HepG2 (cell line): Measurements from ENCODE around the gene PRSS38. TPM values are rescaled to one million over a fixed set of nuclear protein-coding genes. Genes with fewer than 3 reads are reported as not detected.

Source experiments
- CHCHD3 ChIP-seq: sonication (generic); formaldehyde crosslinking; IDR thresholded peaks from 2 replicates; pipeline ENCODE4 v1.8.0; 2022; ENCODE audit warnings: mild to moderate bottlenecking, missing genetic modification reagents, moderate library complexity
- FOXK2 ChIP-seq: fragments of 450-650 bp; IDR thresholded peaks from 2 replicates; pipeline ENCODE4 v1.6.1; 2016
- HNF4G ChIP-seq, 2 experiments: sonication (generic) in 1 of 2; formaldehyde crosslinking in 1 of 2; IDR thresholded peaks; 2 replicates each; pipeline versions ENCODE4 v1.4.0 to v1.6.1; 2011 to 2020; ENCODE audit warnings: borderline replicate concordance in 2 of 2, low read depth in 2 of 2, mild to moderate bottlenecking in 2 of 2, low read length in 1 of 2, missing genetic modification reagents in 1 of 2, moderate library complexity in 1 of 2
- JUN ChIP-seq: sonication (generic); formaldehyde crosslinking; IDR thresholded peaks from 2 replicates; pipeline ENCODE4 v1.4.0; 2020; ENCODE audit warnings: mild to moderate bottlenecking, missing genetic modification reagents
- ONECUT2 ChIP-seq: sonication (generic); formaldehyde crosslinking; IDR thresholded peaks from 2 replicates; pipeline ENCODE4 v1.4.0; 2020; ENCODE audit warnings: missing genetic modification reagents
- POLR2G ChIP-seq: fragments of 200-400 bp; formaldehyde crosslinking; IDR thresholded peaks from 2 replicates; pipeline ENCODE4 v1.6.1; 2018; ENCODE audit warnings: mild to moderate bottlenecking, low read depth, low read length, moderate library complexity
- RAD51 ChIP-seq: fragments of 450-650 bp; IDR thresholded peaks from 2 replicates; pipeline ENCODE4 v1.6.1; 2016; ENCODE audit warnings: borderline replicate concordance
- SMARCC2 ChIP-seq: fragments of 450-650 bp; IDR thresholded peaks from 2 replicates; pipeline ENCODE4 v1.6.1; 2017; ENCODE audit warnings: antibody characterized with exemption, mild to moderate bottlenecking
- SMARCE1 ChIP-seq: fragments of 450-650 bp; IDR thresholded peaks from 2 replicates; pipeline ENCODE4 v1.6.1; 2017; ENCODE audit warnings: borderline replicate concordance
- ZNF234 ChIP-seq: sonication (generic); formaldehyde crosslinking; conservative IDR thresholded peaks from 2 replicates; pipeline ENCODE4 v1.5.1; 2020; ENCODE audit warnings: mild to moderate bottlenecking, missing genetic modification reagents
- ZNF337 ChIP-seq: sonication (generic); formaldehyde crosslinking; IDR thresholded peaks from 2 replicates; pipeline ENCODE4 v1.5.1; 2020; ENCODE audit warnings: missing genetic modification reagents, low read depth, mild to moderate bottlenecking, borderline replicate concordance
- ZNF709 ChIP-seq: sonication (generic); formaldehyde crosslinking; IDR thresholded peaks from 2 replicates; pipeline ENCODE4 v1.5.0; 2020; ENCODE audit warnings: mild to moderate bottlenecking, missing genetic modification reagents
- ZNF777 ChIP-seq: sonication (generic); formaldehyde crosslinking; IDR thresholded peaks from 2 replicates; pipeline ENCODE4 v1.4.0; 2020; ENCODE audit warnings: missing genetic modification reagents
- ZSCAN22 ChIP-seq: sonication (generic); formaldehyde crosslinking; IDR thresholded peaks from 2 replicates; pipeline ENCODE4 v1.4.0; 2020; ENCODE audit warnings: mild to moderate bottlenecking, missing genetic modification reagents
- polyA plus RNA-seq, 8 experiments: library from polyadenylated mRNA; depleted of rRNA in 3 of 8; stranded (reverse) in 7 of 8; unstranded in 1 of 8; fragments of >200 nt; fragmentation: Illumina TruSeq in 4 of 8; extraction: Trizol in 4 of 8; gene quantifications; 2 replicates each; pipeline versions ENCODE4 v1.2.1 to v1.2.3, GENCODE V29; 2011 to 2016; ENCODE audit warnings: low read depth in 4 of 8, missing spikeins in 1 of 8, mixed read lengths in 1 of 8; ENCODE audit not compliant: insufficient read depth in 1 of 8
- total RNA-seq, 5 experiments: library from RNA; depleted of rRNA; stranded (reverse); fragments of >200 nt; fragmentation: Illumina TruSeq; extraction: Trizol; gene quantifications; 2 replicates each; pipeline ENCODE4 v1.2.3, GENCODE V29; 2016; ENCODE audit warnings: low read depth in 1 of 5
- TF ChIP-seq, protein P1 (sequence below): sonication (generic); formaldehyde crosslinking; IDR thresholded peaks from 2 replicates; pipeline ENCODE4 v1.4.0; 2020; ENCODE audit warnings: mild to moderate bottlenecking, missing genetic modification reagents, borderline replicate concordance
- TF ChIP-seq, protein P2 (sequence below): IDR thresholded peaks from 2 replicates; pipeline ENCODE4 v1.6.1; 2016; ENCODE audit warnings: missing biosample characterization, missing genetic modification reagents, low read depth
- TF ChIP-seq, protein P3 (sequence below): sonication (generic); formaldehyde crosslinking; IDR thresholded peaks from 2 replicates; pipeline ENCODE4 v1.8.1; 2023; ENCODE audit warnings: missing genetic modification reagents, mild to moderate bottlenecking, borderline replicate concordance
- TF ChIP-seq, protein P4 (sequence below): sonication (generic); formaldehyde crosslinking; IDR thresholded peaks from 2 replicates; pipeline ENCODE4 v1.4.0; 2020; ENCODE audit warnings: missing genetic modification reagents
- TF ChIP-seq, protein P5 (sequence below): sonication (generic); formaldehyde crosslinking; conservative IDR thresholded peaks from 2 replicates; pipeline ENCODE4 v1.8.1; 2023; ENCODE audit warnings: missing genetic modification reagents
- TF ChIP-seq, protein P6 (sequence below): sonication (generic); formaldehyde crosslinking; IDR thresholded peaks from 2 replicates; pipeline ENCODE4 v1.5.0; 2020; ENCODE audit warnings: mild to moderate bottlenecking, missing genetic modification reagents

Gene PRSS38
- total and polyA plus RNA-seq, 2 of the 13 experiments (the other 11 are each of a cell fraction or from before 2014, with no cell fraction given): not detected

DNA sequence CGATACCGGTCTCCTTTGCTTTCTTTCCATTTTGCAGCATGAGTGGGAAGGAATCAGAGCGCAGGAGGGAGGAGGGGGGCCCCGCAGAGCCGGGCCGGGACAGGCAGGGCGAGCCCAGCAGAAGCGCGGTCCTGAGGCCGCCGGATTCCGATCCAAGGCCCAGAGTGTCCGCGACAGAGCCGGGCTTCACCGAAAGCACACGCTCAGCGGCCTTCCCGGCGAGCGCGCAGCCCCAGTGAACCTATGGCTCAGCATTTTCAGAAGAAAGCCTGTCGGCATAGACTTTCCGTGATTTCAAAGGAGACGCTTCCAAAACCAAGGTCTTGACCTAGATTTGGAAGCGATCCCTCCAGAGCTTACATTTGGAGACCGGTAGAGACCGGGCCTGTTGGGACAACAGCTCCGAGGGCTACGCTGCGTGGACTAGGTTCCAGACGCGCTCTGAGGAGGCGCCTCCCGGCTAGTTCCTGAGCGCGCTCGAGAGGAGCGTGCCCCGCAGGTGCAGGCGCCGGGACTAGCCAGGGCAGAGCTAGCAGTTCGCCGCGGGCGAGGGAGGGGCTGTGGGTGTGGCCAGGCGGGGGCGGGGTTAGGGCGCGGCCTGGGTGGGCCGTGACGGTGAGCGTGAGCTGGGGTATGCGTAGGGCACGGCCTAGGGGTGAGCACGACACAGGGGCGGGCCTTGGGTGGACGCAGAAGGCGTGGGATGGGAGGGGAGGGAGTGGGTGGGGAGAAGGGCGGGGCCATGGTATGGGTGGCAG lies 27.8 kb upstream of the PRSS38 start (continued):
- TF ChIP-seq, protein P1, sequence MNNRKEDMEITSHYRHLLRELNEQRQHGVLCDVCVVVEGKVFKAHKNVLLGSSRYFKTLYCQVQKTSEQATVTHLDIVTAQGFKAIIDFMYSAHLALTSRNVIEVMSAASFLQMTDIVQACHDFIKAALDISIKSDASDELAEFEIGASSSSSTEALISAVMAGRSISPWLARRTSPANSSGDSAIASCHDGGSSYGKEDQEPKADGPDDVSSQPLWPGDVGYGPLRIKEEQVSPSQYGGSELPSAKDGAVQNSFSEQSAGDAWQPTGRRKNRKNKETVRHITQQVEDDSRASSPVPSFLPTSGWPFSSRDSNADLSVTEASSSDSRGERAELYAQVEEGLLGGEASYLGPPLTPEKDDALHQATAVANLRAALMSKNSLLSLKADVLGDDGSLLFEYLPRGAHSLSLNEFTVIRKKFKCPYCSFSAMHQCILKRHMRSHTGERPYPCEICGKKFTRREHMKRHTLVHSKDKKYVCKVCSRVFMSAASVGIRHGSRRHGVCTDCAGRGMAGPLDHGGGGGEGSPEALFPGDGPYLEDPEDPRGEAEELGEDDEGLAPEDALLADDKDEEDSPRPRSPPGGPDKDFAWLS (CRISPR knock-in tag): no peak
- no peak for TF ChIP-seq ZNF234
- TF ChIP-seq, protein P2, sequence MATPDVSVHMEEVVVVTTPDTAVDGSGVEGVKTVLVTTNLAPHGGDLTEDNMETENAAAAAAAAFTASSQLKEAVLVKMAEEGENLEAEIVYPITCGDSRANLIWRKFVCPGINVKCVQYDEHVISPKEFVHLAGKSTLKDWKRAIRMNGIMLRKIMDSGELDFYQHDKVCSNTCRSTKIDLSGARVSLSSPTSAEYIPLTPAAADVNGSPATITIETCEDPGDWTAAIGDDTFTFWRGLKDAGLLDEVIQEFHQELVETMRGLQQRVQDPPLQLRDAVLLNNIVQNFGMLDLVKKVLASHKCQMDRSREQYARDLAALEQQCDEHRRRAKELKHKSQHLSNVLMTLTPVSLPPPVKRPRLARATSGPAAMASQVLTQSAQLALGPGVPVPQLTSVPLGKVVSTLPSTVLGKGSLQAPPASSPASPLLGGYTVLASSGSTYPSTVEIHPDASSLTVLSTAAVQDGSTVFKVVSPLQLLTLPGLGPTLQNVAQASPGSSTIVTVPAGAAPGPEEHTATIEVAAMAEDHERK (CRISPR knock-in tag): no peak
- TF ChIP-seq ONECUT2 (CRISPR knock-in tag): no peak
- TF ChIP-seq, protein P3, sequence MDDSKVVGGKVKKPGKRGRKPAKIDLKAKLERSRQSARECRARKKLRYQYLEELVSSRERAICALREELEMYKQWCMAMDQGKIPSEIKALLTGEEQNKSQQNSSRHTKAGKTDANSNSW (CRISPR knock-in tag): no peak
- no peak for TF ChIP-seq SMARCE1
- no peak for TF ChIP-seq SMARCC2
- TF ChIP-seq, protein P4, sequence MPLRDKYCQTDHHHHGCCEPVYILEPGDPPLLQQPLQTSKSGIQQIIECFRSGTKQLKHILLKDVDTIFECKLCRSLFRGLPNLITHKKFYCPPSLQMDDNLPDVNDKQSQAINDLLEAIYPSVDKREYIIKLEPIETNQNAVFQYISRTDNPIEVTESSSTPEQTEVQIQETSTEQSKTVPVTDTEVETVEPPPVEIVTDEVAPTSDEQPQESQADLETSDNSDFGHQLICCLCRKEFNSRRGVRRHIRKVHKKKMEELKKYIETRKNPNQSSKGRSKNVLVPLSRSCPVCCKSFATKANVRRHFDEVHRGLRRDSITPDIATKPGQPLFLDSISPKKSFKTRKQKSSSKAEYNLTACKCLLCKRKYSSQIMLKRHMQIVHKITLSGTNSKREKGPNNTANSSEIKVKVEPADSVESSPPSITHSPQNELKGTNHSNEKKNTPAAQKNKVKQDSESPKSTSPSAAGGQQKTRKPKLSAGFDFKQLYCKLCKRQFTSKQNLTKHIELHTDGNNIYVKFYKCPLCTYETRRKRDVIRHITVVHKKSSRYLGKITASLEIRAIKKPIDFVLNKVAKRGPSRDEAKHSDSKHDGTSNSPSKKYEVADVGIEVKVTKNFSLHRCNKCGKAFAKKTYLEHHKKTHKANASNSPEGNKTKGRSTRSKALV: peak; percentile 74
- TF ChIP-seq, protein P5, sequence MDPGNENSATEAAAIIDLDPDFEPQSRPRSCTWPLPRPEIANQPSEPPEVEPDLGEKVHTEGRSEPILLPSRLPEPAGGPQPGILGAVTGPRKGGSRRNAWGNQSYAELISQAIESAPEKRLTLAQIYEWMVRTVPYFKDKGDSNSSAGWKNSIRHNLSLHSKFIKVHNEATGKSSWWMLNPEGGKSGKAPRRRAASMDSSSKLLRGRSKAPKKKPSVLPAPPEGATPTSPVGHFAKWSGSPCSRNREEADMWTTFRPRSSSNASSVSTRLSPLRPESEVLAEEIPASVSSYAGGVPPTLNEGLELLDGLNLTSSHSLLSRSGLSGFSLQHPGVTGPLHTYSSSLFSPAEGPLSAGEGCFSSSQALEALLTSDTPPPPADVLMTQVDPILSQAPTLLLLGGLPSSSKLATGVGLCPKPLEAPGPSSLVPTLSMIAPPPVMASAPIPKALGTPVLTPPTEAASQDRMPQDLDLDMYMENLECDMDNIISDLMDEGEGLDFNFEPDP (CRISPR knock-in tag): no peak
- TF ChIP-seq CHCHD3: no peak
- no peak for TF ChIP-seq POLR2G
- no peak for TF ChIP-seq FOXK2
- TF ChIP-seq ZSCAN22 (CRISPR knock-in tag): no peak
- TF ChIP-seq JUN (CRISPR knock-in tag): no peak
- TF ChIP-seq ZNF709 (CRISPR knock-in tag): no peak
- TF ChIP-seq, protein P6, sequence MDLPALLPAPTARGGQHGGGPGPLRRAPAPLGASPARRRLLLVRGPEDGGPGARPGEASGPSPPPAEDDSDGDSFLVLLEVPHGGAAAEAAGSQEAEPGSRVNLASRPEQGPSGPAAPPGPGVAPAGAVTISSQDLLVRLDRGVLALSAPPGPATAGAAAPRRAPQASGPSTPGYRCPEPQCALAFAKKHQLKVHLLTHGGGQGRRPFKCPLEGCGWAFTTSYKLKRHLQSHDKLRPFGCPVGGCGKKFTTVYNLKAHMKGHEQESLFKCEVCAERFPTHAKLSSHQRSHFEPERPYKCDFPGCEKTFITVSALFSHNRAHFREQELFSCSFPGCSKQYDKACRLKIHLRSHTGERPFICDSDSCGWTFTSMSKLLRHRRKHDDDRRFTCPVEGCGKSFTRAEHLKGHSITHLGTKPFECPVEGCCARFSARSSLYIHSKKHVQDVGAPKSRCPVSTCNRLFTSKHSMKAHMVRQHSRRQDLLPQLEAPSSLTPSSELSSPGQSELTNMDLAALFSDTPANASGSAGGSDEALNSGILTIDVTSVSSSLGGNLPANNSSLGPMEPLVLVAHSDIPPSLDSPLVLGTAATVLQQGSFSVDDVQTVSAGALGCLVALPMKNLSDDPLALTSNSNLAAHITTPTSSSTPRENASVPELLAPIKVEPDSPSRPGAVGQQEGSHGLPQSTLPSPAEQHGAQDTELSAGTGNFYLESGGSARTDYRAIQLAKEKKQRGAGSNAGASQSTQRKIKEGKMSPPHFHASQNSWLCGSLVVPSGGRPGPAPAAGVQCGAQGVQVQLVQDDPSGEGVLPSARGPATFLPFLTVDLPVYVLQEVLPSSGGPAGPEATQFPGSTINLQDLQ (CRISPR knock-in tag): 0 out of 2 replicates have a peak, but pooled peaks have one; percentile 27
- 0 out of 2 replicates have a peak, but pooled peaks have one; percentile 13 for TF ChIP-seq ZNF777 (CRISPR knock-in tag)
- TF ChIP-seq HNF4G (IDR thresholded peaks at IDR 0.05; ENCODE audit: borderline replicate concordance, low read depth, low read length): no peak
- no peak for TF ChIP-seq HNF4G (CRISPR knock-in tag; IDR thresholded peaks at IDR 0.05; ENCODE audit: borderline replicate concordance, low read depth)
- no peak for TF ChIP-seq ZNF337 (CRISPR knock-in tag)
- no peak for TF ChIP-seq RAD51
